Upper lobe of left lung (tissue), 4 donors: ENCODE results near the gene CHMP6.

Source experiments
- CTCF ChIP-seq, 6 experiments: fragments of 450-650 bp in 4 of 6; fragments of 200-600 bp in 2 of 6; sonication (generic) in 2 of 6; IDR thresholded peaks; one replicate each; pipeline ENCODE4 v1.5.1; 2016 to 2019; ENCODE audit warnings: antibody characterized with exemption in 6 of 6
- EP300 ChIP-seq, 4 donors: sonication (generic); formaldehyde crosslinking; IDR thresholded peaks; one replicate each; pipeline ENCODE4 v1.5.1; 2017; ENCODE audit warnings: antibody characterized with exemption in 4 of 4, control low read depth in 2 of 4
- POLR2A ChIP-seq, 4 donors: fragments of 450-650 bp; IDR thresholded peaks; one replicate each; pipeline ENCODE4 v1.5.1; 2016 to 2017; ENCODE audit warnings: antibody characterized with exemption in 4 of 4, mild to moderate bottlenecking in 2 of 4
- POLR2AphosphoS5 ChIP-seq, 2 donors: sonication (generic); formaldehyde crosslinking; IDR thresholded peaks; one replicate each; pipeline ENCODE4 v1.5.1; 2017; ENCODE audit warnings: antibody characterized with exemption in 2 of 2

- TF ChIP-seq POLR2A (IDR thresholded peaks at IDR 0.05) (no peak), POLR2AphosphoS5 (IDR thresholded peaks at IDR 0.05) (no peak), CTCF (IDR thresholded peaks at IDR 0.05) (no peak), EP300 (IDR thresholded peaks at IDR 0.05) (no peak)
These were observed 5.9 kb downstream of the CHMP6 start for GRCh38 chr17:80997424-80998117.
